GM21360 (cell line): ENCODE data around the gene DNM1.

Source experiments
- ATAC-seq: cut with Tn5 transposase; IDR thresholded peaks from one replicate; pipeline ENCODE4 v1.9.1; 2021; ENCODE audit warnings: mild to moderate bottlenecking, moderate library complexity; ENCODE audit not compliant: unreplicated experiment

The DNM1 gene

GRCh38 chr9:128204858-128205257 is 1.7 kb downstream of the DNM1 start:
- no peak for ATAC-seq

- ATAC-seq = no peak
Measured at GRCh38 chr9:128205296-128205944, 2.2 kb downstream of the DNM1 start.

- ATAC-seq = no peak
Measured at GRCh38 chr9:128206484-128206883, 3.3 kb downstream of the DNM1 start.

- ATAC-seq = no peak
Measured at GRCh38 chr9:128206916-128207910, 4.0 kb downstream of the DNM1 start.

- no peak for ATAC-seq
Measured at GRCh38 chr9:128208386-128208785, 5.2 kb downstream of the DNM1 start.

DNA sequence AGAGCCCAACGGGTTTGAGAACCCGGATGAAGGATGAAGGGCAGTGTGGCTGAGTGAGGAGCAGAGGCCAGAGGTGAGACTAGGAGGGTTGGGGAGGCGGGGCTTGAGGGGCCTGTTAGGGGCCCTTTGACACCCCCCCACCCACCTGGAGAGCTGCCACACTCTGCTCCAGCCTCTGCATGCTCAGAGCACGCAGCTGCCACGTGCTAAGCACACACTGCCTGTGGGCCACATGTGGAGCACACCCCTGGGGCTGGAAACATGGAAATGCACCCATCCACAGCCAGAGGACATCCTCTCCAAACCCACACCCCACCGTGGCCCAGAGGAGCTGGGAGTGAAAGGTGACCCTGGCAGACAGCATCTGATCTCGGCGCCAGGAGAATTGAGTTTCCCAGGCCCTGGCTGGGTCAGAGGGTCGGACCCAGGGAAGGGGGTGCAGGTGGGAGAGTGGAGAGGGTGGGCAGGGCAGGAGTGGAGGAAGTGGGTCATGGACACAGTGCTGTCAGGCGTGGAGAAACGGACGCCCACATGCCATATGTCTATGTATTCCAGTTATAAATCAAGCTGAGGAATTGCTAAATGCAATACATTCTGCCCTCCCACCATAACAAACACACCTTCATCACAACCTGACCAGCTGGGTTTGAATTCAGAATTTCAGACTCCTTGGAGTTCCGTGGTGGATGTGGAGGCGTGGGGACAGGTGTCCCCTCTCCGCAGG is 5.9 kb downstream of the DNM1 start:
- no peak for ATAC-seq

GRCh38 chr9:128211186-128211980 is 8.2 kb downstream of the DNM1 start:
- no peak for ATAC-seq

DNA sequence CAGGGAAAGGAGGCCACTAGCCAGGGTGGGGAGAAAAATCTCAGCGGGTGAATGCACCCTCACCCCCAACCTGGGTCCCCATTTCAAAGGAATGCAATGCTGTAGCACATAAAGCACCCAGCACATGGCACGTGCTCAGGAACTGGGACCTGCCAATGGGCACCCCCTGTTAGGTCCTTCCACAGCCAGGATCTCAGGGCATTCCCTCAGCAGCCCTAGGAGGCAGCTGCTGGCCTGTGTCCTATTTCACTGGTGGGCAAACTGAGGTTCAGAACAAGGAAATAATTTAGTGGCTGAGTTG is 8.8 kb downstream of the DNM1 start:
- no peak for ATAC-seq

GRCh38 chr9:128213746-128214497 is 10.7 kb downstream of the DNM1 start:
- ATAC-seq = no peak

- no peak for ATAC-seq
Measured at GRCh38 chr9:128214571-128215490, 11.7 kb downstream of the DNM1 start.

- no peak for ATAC-seq
Measured at GRCh38 chr9:128215491-128216409, 12.6 kb downstream of the DNM1 start.

GRCh38 chr9:128216781-128217553 is 13.8 kb downstream of the DNM1 start:
- ATAC-seq = no peak

DNA sequence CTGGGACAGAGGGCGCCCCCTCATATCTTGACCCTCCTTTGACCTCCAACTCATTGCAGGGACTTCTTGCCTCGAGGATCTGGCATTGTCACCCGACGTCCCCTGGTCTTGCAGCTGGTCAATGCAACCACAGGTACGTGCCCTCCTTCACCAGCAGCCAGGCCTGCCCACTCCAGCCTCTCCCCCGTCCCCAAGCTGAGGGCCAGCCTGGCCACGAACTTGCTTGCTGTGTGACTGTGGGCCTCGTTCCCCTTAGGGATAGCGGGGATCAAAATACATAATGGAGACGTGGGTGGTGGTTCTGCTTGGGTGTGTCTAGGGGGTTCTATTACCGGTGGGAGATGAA is 15.0 kb downstream of the DNM1 start:
- no peak for ATAC-seq

GRCh38 chr9:128218518-128219389 is 15.6 kb downstream of the DNM1 start:
- ATAC-seq = peak; percentile 84

GRCh38 chr9:128219831-128220230 is 16.7 kb downstream of the DNM1 start:
- no peak for ATAC-seq

GRCh38 chr9:128222026-128222425 is 18.8 kb downstream of the DNM1 start:
- ATAC-seq = no peak
